ENCODE data around the gene DENND10.
A peak's percentile ranks its signal among the peaks of the same experiment; 100 is the strongest.
"Not testable (repeated sequence)": the region's sequence is repeated elsewhere in the genome, so short reads cannot be mapped to it uniquely, and the experiment has no call there.

DENND10 gene

GRCh38 chr10:119133949-119134348 is 30.0 kb downstream of the DENND10 start:
- peak in 1 of 2 donors; percentile 55 for DNase-seq

DNA sequence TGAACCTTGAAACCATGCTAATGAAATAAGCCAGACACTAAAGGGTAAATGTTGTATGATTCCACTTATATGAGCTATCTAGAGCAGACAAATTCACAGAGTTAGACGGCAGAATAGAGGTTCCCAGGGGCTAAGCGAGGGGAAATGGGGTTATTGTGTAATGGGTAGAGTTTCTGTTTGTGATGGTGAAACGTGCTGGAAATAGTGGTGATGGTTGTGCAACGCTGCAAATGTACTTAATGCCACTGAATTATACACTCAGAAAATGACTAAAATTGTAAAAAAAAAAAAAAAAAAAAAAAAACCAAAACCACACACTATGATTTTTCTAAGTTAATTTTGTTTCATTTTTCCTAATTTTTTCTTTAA is 31.6 kb downstream of the DENND10 start:
- peak; percentile 23 to 60 for DNase-seq

GRCh38 chr10:119136084-119136483 is 32.2 kb downstream of the DENND10 start:
- DNase-seq = no peak

GRCh38 chr10:119137878-119138277 is 34.0 kb downstream of the DENND10 start:
- DNase-seq = not testable (repeated sequence)

DNA sequence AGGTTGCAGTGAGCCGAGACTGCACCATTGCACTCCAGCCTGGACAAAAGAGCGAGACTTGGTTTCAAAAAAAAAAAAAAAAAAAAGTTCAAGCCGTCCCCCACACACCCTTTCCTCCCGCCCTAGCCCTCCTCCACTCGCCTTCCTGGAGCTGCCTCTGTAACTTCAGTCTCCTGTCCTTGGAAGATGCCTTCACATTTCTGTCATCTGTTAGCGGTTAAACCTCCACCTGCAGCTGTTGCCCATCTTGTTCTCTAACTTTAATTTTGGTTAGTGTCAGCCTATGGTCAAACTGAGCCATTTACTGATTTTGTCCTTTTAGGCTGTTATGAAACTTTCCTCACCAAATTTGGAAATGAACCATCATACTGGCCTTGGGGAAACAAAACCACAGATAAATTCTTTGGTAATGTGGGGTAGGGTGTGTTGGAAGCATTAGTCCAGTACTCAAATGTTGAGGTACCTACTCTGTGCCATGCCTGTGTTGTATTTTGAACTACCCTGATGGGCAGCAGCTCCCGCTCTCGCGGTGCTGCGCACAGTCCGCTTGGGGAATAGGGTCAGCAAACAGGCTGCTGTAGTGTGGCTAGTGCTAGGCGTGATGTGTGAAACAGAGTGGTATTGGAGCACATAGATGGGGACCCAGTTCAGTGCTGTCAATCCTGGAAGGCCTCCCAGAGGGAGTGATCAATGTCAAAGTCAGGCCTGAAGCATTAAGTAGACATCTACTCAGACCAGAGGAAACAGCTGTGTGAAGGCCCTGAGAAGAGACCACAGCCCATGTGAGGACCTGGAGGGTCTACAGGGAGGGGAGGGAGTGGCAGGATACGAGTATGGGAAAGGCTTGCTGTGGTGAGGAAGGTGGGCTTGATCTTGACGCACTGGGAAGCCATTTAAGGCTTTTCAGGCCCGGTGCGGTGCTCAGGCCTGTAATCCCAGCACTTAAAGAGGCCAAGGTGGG is 34.7 kb downstream of the DENND10 start:
- DNase-seq = no peak

- peak; percentile 58 to 66 for DNase-seq
Observed at GRCh38 chr10:119139464-119140067, 35.7 kb downstream of the DENND10 start.

DNA sequence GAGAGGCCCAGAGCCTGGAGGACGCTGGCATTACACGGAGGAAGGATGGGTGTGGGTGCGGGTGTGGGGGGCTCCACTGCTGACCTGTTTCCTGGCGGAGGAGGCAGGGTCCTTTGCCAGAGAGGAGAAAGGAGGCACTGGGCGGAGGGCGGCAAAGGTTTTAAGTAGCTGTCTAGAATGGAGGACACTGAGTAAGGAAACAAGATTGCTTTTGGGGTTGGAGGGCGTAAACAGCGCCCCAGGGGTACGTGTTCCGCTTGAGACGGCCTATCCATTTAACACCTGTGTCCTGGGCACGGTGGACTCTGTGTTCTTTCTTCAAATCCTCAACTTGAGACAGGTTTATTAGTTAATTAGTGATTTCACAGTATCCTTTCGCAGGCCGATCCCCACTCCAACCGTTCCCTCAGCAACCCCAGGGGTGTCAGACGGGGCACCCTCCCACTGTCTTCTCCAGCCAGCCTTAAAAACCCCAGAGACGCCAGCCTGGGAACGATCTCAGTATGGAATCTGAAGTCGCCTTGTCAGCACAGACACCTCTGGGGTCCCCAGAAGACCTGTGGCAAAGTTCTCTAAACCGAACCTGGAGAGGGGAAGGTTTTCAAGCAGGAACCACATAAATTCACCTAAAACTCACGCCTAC is 36.8 kb downstream of the DENND10 start:
- no peak for DNase-seq

- no peak for DNase-seq
Observed at GRCh38 chr10:119143657-119144056, 39.7 kb downstream of the DENND10 start.

- no peak for DNase-seq
Observed at GRCh38 chr10:119149157-119149556, 45.2 kb downstream of the DENND10 start.

DNA sequence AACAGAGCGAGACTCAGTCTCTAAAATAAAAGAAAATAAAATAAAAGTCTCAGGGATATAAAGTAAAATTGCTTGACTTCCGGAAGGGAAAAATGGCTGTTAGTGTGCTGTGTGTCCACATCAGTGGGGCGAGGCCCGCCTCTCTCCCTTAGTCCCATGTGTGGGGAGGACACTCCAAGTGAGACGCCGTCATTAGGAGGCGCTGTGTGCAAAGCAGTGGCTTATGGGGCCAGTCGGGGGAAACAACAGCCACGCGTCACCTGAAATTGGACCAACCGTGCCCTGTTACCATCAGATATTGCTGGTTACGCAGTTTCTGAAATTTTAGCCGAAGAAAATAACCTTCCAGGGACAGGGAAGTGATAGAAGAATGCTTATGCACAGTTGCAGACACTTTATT is 45.8 kb downstream of the DENND10 start:
- DNase-seq = no peak

DNA sequence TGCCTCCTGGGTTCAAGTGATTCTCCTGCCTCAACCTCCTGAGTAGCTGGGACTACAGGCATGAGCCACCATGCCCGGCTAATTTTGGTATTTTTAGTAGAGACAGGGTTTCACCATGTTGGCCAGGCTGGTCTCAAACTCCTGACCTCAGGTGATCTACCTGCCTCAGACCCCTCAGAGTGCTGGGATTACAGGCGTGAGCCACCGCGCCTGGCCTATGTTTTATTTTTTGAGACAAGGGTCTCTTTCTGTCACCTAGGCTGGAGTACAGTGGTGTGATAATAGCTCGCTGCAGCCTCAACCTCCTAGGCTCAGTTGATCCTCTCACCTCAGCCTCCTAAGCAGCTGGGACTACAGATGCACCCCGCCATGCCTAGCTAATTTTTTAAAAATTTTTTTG is 47.7 kb downstream of the DENND10 start:
- not testable (repeated sequence) for DNase-seq

- DNase-seq = no peak
Observed at GRCh38 chr10:119153041-119153440, 49.1 kb downstream of the DENND10 start.

DNA sequence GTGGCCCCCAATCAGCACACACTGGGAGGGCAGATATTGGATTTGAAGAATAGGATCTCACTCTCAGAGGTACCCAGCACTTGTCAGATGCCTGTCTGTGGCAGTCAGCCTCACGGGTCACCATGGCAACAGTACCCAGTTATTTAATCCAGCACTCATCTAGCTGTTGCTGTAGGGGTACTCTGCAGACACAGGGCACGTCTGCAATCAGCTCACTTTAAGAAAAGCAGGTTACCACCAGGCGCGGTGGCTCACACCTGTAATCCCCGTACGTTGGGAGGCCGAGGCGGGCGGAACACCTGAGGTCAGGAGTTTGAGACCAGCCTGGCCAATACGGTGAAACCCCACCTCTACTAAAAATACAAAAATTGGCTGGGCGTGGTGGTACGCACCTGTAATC is 49.7 kb downstream of the DENND10 start:
- no peak for DNase-seq

- no peak for DNase-seq
Observed at GRCh38 chr10:119159332-119159731, 55.4 kb downstream of the DENND10 start.

DNA sequence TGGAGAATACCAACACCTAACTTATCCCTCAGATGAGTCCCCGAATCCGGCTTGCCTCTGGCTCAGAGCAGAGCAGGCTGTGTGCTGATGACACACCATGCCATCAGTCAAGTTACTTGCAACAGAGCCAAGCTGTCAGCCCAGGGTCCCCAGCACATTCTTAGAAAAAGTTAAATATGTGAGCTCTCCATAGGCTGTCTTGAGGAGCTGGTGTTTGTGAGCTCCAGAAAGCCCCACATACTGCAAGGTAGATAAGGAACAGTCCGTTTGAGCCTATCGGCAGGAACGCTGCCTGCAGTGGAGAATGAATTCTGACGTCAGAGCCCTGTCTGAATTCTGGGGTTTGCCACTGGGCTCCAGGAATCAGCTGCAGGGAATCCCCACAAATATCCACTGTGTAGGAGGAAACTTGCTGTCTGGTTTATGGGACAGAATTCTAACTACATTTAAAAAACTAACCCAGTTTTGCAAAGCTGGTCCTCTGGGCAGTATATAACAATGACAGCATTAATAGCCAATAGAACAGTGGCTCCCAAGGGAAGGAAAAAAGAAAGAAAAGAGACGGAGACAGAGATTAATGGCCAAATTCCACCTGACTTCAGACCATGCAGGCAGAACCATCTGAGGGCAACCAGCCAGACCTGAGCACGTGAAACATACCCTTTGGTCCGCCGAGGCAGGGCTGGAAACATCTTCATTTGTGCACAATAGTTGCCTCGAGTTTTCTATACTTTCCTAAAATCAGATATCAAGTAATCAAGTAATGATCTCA is 58.0 kb downstream of the DENND10 start:
- no peak for DNase-seq

DNA sequence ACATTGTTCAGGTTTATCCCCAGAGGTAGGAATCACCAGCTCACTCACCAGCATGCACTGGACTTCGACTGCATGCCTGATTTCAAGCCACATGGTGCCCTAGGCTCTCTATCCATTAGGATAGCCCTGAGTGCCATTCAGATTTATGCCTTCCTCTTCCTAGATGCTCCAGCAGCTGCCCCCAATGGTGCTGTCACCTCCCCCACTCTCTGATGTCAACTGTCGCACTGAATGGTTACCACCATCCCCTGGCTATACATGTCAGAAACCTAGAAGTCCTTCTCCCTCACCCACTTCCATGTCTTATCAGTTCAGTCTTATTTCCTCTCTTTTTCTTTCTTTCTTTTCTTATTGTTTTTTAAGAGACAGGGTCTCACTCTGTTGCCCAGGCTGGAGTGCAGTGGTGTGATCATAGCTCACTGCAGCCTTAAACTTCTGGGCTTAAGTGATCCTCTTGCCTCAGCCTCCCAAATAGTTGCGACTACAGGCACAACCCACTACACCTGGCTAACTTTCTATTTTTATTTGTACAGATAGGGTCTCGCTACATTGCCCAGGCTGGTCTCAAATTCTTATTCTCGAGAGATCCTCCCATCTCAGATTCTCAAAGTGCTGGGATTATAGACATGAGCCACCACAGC is 58.7 kb downstream of the DENND10 start:
- no peak for DNase-seq

DNA sequence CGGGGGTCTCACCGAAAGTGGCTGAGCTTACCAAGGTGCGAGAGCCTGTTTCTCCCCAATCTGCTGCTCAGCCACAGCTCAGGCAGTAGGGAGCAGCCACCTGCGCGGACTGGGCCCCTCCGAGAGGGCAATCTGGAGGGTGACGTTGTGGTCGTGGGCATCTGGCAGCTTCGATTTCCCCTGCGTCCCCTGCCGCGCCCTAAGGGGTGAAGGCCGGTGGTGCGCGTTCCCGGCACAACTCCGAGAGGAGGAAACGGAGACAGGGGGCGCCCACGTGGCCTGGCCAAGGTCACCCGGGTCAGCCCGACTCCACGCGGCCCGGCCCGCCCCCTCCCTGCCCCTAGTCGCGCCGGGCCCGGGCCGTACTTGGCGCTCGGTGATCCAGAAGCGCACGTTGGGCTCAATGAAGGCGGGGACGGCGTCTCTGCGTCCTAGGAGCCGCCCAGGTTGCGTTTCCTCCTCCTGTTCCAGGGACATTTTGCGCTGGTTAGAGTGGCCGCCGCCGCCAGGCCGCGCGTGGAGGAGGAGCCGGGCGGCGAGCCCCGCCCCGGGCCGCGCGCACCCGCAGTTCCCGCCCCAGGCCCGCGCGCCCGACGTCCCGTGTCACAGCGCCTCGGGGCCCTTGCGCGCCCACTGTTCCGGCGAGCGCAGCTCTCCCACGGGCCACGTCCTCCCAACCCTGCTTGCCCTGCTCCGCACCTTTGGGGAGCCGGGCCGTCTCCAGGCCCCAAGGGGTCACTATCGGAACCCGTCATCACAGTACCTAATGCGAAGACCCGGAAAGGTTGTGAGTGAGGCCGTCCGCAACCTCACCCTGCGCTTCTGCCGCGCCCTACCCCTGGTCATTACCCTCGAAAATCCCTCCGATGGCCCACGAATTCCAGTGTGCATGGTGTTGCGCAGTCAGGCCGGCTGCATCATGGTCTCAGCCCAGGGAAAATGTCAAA is 61.5 kb downstream of the DENND10 start, which contains the start of gene SFXN4:
Gene SFXN4, minus strand, starts transcription at position 544 of the 947 bp plus-strand sequence. Its CDS starts 67 bp downstream, at position 477.
- DNase-seq = peak; percentile 74 to 82

- no peak for DNase-seq
Observed at GRCh38 chr10:119166118-119166500, 62.2 kb downstream of the DENND10 start.

- no peak for DNase-seq
Observed at GRCh38 chr10:119166564-119166963, 62.7 kb downstream of the DENND10 start.

GRCh38 chr10:119167041-119167440 is 63.1 kb downstream of the DENND10 start:
- no peak for DNase-seq

- DNase-seq = no peak
Observed at GRCh38 chr10:119174109-119174508, 70.2 kb downstream of the DENND10 start.

All from CD4-positive, alpha-beta T cell treated with Interleukin-4 for 1 hour (primary cell).